GM19351 (cell line): ENCODE measurements around the gene IGF2BP1.
"Not testable (repeated sequence)": the region's sequence is repeated elsewhere in the genome, so short reads cannot be mapped to it uniquely, and the experiment has no call there.

Experiments
- ATAC-seq: cut with Tn5 transposase; IDR thresholded peaks from one replicate; pipeline ENCODE4 v1.9.1; 2021; ENCODE audit warnings: mild to moderate bottlenecking, moderate library complexity; ENCODE audit not compliant: unreplicated experiment

IGF2BP1 gene

GRCh38 chr17:48995304-48995973, 1.7 kb upstream of the IGF2BP1 start:
- ATAC-seq = no peak

- no peak for ATAC-seq
Observed at GRCh38 chr17:48995974-48996721, 1.0 kb upstream of the IGF2BP1 start.

GRCh38 chr17:48996722-48997102, 473 bp upstream of the IGF2BP1 start:
- no peak for ATAC-seq

GRCh38 chr17:48997827-48998586, 822 bp downstream of the IGF2BP1 start:
- no peak for ATAC-seq

GRCh38 chr17:48998587-48999440, 1.6 kb downstream of the IGF2BP1 start:
- ATAC-seq = no peak

GRCh38 chr17:49000943-49001342, 3.8 kb downstream of the IGF2BP1 start:
- no peak for ATAC-seq

- ATAC-seq = no peak
Observed at GRCh38 chr17:49001671-49002070, 4.5 kb downstream of the IGF2BP1 start.

- ATAC-seq = no peak
Observed at GRCh38 chr17:49002331-49002730, 5.1 kb downstream of the IGF2BP1 start.

GRCh38 chr17:49002766-49003165, 5.6 kb downstream of the IGF2BP1 start:
- ATAC-seq = no peak

GRCh38 chr17:49003557-49004511, 6.6 kb downstream of the IGF2BP1 start:
- ATAC-seq = no peak

- ATAC-seq = no peak
Observed at GRCh38 chr17:49005140-49005539, 8.0 kb downstream of the IGF2BP1 start.

GRCh38 chr17:49008908-49009307, 11.7 kb downstream of the IGF2BP1 start:
- ATAC-seq = not testable (repeated sequence)

- no peak for ATAC-seq
Observed at GRCh38 chr17:49012769-49013255, 15.6 kb downstream of the IGF2BP1 start.

GRCh38 chr17:49013311-49014213, 16.4 kb downstream of the IGF2BP1 start:
- no peak for ATAC-seq

- ATAC-seq = no peak
Observed at GRCh38 chr17:49015179-49015923, 18.2 kb downstream of the IGF2BP1 start.

GRCh38 chr17:49015924-49016774, 19.0 kb downstream of the IGF2BP1 start:
- no peak for ATAC-seq
